ENCODE results near the gene GNB1L.

- TF ChIP-seq CSDC2 (CRISPR knock-in tag; IDR thresholded peaks at IDR 0.05) = no peak
- TF ChIP-seq ZNF70 (CRISPR knock-in tag; IDR thresholded peaks at IDR 0.05) = no peak
- TF ChIP-seq BACH2 (CRISPR knock-in tag; IDR thresholded peaks at IDR 0.05; ENCODE audit: borderline replicate concordance) = no peak
- TF ChIP-seq POU6F1 (CRISPR knock-in tag; IDR thresholded peaks at IDR 0.05; ENCODE audit: borderline replicate concordance, low read depth) = no peak
- TF ChIP-seq PATZ1 (CRISPR knock-in tag; IDR thresholded peaks at IDR 0.05; ENCODE audit: borderline replicate concordance) = no peak
- no peak for TF ChIP-seq RARB (CRISPR knock-in tag; IDR thresholded peaks at IDR 0.05)
- TF ChIP-seq CREB5 (CRISPR knock-in tag; IDR thresholded peaks at IDR 0.05; ENCODE audit: low read depth) = no peak
- TF ChIP-seq ZFP3 (CRISPR knock-in tag; IDR thresholded peaks at IDR 0.05) = no peak
Measured at GRCh38 chr22:19879643-19879991, 24.9 kb upstream of the GNB1L start.

All from SK-N-SH treated with all-trans-retinoic acid at 6 μM for 48 hours (cell line).